COLO668 (cell line): Measurements from ENCODE around the gene FKBP1B.
"Not testable (repeated sequence)": the region's sequence is repeated elsewhere in the genome, so short reads cannot be mapped to it uniquely, and the experiment has no call there.

Source experiments
- DNase-seq: peaks from one replicate; lab custom pipeline; 2025; ENCODE audit not compliant: unreplicated experiment; lab: John Stamatoyannopoulos, UW

Gene FKBP1B

DNA sequence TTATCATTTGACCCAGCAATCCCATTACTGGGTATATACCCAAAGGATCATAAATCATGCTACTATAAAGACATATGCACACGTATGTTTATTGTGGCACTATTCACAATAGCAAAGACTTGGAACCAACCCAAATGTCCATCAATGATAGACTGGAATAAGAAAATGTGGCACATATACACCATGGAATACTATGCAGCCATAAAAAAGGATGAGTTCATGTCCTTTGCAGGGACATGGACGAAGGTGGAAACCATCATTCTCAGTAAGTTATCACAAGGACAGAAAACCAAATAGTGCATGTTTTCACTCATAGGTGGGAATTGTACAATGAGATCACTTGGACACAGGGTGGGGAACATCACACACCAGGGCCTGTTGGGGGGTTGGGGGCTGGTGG is 51.2 kb downstream of the FKBP1B start:
- DNase-seq, result not testable (repeated sequence)

DNA sequence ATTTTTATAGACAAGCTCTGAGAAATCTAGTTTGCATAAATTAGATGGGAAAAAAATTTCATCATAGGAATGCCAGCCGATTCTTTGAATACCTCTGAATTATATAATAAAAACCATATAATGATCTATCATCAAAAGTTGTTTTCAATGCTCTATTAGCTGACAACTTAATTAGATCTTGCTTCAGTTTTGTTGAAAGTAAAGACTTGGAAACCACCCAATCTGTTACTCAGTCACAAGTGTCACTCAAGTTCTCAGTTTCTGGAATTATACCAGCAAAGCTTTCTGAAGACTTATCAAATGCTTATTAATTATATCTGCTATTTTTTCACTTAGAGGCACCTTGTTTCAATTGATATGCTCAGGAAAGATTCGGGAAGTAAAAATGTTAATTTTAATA is 52.5 kb downstream of the FKBP1B start:
- no peak for DNase-seq

DNA sequence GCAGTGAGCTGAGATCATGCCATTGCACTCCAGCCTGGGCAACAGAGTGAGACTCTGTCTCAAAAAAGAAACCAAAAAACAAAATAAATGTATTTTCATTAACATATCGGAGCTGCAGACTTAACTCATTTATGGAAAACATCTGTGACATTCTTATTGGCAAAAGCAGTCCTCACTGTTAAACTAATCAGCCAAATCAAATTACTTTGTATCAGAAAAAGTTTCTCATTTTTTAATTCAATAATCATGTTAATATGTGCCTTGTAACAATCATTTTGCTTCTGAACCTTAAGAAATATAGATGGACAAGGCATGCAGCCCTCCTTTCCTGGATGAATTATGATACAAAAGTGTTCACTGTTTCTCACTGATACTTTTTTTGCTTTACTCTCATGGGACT is 53.1 kb downstream of the FKBP1B start:
- no peak for DNase-seq

DNA sequence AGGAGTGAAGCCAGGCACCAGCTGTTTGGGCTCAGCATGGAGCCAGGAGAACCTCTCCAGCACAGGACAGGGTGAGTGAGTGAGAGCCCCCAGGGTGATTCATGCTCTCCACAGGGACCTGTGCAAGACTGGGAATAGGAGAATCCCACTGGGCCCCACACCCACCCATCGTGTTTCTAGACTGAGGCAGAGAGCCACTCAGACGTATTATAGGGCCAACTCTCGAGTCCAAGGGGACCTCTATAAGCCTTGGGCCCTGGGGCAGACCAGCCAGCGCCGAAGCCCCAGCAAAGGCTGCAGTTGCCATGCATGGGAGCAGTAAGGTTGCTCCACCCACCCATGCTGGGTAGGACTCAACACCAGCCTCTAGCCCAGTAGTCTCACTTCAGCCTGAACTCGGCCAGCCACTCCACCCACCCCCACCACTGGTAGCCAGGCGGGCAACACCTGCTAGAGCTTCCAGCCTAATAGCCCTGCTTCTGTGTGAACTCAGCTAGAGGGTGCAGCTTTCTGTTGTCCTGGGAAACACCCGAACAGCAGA is 54.6 kb downstream of the FKBP1B start:
- peak; percentile 39 for DNase-seq

DNA sequence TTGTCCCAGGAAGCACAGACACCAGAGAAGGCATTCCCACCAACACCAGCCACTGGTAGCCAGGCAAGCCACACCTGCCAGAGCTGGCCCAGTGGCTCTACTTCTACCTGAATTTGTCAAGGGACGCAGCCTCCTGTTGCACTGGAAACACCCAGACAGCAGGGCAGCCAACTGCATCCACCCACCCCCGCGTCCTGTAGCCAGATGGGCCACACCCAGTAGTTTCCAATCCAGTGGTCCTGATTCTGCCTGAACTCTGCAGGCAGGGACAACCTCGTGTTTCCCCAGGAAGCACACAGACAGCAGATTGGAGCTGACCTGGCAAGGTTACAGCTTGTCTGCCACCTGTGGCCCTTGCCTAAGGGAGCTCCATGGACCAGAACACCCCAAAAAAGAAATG is 55.4 kb downstream of the FKBP1B start:
- DNase-seq, result no peak

DNA sequence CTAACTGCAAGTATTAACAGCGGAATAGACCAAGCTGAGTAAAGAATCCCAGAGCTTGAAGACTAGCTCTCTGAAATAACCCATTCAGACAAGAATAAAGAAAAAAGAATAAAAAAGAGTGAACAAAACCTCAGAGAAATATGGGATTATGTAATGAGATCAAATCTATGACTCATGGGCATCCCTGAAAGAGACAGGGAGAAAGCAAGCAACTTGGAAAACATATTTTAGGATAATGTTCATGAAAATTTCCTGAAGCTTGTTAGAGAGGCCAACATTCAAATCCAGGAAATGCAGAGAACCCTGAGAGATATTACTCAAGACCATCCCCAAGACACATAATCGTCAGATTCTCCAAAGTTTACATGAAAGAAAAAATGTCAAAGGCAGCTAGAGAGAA is 56.3 kb downstream of the FKBP1B start:
- no peak for DNase-seq

DNA sequence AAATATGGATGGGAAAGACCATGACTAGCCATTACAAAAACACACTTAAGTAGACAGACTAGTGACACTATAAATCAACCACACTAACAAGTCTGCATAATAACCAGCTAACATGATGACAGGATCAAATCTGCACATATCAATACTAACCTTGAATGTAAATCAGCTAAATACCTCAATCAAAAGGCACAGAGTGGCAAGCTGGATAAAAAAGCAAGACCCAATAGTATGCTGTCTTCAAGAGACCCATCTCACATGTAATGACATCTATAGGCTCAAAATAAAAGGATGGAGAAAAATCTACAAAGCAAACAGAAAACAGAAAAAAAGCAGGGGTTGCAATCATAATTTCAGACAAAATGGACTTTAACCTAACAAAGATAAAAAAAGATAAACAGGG is 57.2 kb downstream of the FKBP1B start:
- no peak for DNase-seq

DNA sequence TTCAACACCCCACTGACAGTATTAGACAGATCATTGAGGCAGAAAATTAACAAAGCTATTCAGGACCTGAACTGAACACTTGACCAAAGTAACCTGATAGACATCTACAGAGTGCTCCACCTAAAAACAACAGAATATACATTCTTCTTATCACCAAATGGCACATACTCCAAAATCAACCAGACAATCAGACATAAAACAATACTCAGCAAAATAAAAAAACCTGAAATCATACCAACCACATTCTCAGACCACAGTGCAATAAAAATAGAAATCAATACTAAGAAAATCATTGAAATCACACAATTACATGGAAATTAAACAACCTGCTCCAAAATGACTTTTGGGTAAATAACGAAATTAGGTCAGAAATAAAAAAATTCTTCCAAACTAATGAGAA is 57.8 kb downstream of the FKBP1B start:
- DNase-seq, result no peak

DNA sequence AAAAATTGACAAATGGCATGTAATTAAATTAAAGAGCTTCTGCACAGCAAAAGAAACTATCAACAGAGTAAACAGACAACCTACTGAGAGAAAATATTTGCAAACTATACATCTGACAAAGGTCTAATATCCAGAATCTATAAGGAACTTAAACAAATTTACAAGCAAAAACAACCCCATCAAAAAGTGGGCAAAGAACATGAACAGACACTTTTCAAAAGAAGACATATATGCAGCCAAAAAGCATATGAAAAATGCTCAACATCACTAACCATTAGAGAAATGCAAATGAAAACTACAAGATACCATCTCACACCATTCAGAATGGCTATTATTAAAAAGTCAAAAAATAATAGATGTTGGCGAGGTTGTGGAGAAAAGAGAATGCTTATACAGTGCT is 59.9 kb downstream of the FKBP1B start:
- DNase-seq, result not testable (repeated sequence)

DNA sequence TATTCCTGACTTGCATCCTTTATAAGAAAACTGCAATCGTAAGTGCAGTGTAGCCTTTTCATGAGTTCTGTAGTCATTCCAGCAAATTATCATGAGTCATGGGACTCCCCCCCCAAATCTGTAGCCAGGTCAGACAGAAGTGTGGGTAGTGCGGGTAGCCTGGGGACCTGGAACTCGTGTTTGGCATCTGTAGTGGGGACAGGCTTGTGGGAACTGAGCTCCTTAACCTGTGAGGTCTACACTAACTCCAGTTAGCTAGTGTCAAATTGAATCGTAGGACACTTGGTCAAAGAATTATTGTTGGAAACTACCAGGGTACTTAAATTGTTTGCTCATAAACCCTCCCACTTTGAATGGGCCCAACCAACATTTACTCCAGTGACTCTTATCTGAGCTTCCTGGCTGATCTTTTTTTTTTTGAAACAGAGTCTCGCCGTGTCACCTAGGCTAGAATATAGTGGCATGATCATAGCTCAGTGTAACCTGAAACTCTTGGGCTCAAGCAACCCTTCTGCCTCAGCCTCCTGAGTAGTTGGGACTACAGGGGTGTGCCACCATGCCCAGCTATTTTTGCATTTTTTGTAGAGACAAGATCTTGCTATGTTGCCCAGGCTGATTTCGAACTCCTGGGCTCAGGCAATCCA is 61.2 kb downstream of the FKBP1B start:
- no peak for DNase-seq

DNA sequence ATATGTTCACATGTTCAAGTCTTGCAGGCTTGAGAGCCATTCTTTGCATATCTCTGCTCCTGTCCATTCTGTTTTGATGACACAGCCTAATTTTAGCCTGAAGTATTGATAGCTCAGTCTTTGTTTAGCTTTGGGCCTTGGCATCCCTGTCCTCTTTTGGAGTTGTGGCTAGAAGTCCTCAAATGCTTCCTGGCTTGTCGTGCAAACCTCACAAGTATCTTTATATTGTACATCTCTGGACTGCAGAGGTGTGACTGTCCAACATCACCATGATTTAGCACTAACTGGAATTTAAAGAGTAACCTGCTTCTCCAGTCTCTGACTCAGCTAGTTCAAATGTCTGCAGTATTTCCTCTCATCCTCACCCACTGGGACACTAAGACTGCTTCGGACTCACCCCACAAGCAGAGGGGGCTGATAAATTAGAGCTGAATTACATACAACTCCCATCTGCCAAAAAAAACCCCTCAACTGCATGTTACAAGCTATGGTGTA is 61.9 kb downstream of the FKBP1B start:
- DNase-seq, result no peak
